Measurements from ENCODE around the gene SOX6.

The SOX6 gene

DNA sequence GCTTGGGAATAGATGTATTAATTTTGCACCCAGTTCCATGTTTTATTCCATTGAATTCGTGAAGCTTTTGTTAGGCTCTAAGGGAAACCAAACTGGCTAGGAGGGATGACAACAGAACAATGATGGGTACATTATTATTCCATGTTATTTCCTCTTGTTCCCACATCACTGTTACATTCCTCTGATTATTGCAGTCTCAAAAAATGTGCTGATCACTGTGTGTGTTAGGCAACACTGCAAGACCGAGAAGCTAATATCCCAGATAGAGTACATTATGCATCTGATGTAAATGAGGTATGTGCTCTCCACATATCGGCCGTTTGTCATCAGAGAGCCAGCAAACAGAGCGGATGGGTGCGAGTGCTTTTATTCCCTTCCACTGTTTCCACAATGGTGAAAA is 327.9 kb downstream of the SOX6 start:
- DNase-seq: no peak

DNA sequence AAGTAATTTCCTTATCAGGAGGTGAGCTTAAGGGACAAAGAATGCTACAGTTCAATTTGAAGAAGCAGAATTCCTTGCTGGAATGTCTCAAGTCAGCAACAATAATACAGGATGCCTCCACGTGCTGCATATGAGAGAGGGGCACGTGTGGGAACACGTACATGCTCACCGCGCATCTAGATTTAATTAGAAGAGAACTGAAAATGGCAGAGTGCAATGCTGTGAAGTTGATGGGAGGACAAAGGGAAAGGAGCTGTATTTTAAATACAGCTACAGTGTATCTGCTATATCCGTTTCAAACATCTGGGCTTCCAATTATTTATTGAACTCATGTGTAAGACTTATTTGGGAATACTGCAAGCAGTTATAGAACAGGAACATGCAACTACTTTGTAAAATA is 328.7 kb downstream of the SOX6 start:
- no peak for DNase-seq

DNA sequence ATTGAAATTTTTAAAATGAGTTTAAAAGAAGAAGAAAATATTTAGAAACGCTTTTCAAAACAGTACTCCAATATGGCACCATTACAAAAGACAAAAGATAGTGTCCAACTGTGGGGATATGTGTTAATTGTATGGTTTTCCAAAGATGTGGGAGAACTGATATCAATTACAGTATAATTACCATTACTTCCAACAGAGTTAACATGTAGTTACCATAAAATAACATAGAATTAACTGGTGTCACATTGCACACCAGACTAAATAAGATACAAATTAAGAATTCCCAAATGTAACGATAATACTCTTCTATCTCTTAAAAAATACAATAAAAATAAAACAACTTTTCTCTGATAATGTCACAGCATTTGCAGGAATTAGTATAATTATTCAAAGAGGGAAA is 329.5 kb downstream of the SOX6 start:
- no peak for DNase-seq

DNA sequence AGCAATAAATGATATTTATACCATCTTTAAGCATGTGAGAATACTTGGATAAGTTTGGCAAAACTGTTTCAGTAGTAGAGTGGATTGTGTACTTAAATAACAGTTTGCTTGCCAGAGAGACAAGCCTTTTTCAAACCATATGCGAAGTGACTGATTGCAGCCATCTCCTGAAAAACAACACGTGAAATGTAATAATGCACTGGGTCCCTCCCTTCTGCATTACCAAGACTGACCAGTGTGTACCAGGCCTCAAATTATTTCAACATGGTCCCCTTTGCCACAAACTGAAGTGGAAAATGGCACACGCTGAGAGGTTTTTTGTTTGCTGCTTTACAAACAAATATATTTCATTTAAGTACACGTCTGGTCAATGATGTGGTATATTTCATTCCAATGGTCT is 337.4 kb downstream of the SOX6 start:
- DNase-seq: no peak

DNA sequence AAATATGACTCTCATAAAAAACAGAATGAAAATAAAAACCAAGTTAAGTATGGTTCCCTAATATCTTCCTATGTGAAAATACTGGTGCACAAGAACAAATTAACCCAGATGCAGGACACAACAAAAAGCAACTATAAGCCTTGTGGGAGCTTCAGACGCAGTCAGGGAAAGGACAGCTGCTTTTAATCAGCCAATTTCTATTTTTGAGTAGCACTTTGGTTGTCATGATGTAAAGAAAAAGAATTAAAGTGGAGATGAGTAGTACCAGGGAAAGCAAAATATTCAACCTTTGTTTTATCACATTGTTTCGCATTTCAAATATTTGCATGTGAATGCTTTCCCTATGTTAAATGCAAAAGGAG is 339.9 kb downstream of the SOX6 start:
- DNase-seq: no peak

DNA sequence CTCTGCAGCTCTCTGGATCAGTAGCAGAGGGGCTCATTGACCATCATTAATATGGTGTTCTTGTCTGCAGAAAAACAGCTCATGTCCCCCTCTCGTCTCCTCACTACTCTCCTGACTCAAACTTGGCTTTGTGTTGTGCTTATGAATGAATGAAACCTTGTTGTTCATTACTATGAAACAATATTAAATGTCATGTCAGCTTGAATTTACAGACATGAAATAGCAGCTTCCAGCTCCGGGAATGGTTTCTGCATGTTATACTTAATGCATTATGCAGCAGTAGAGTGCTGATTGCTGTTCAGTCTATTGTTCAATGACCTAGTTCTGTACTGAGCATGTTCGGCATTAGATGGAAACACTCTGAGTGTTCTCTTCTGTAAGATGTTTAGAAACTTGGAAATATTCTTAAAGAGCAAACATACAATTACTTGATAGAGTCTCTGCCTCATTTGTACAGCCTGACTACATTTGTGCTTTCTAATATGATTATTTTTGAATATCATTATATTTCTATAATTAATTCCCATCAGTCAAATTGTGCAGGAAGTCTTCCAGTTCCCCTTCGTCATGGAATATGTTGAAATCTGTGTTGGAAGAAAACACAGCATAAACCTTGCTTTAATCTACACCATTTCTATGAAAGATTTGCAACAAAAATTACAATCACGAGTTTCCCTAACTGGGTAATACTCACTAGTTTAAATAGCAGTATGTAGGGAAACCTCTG is 340.4 kb downstream of the SOX6 start:
- no peak for DNase-seq

DNA sequence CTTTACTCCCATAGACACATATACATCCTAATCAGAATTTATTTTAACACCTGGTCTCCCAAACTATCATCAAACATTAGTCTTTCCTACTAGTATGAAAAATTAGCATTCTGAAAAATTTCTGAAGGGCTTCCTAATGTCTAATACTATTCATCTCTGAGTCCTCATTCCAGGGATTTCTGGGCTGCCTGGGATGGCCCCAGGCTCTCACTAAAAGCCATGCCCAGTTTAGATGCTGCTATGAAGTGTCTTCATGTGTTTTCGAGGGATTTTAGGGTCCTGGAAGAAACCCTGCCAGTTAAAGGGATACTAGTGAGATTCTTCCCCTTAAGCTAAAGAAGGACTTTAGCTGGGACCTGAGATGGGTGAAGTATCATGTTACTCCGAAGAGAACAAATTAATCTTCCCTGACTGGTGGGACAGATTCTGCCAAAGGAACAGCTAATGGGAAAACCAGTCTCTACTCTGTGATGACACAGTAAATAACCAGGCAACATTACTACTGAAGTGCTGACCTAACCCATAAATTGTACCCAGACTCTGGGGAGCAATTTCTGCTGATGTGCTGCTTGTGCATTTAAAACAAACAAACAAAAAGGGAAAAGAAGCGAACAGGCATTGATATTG is 342.6 kb downstream of the SOX6 start:
- no peak for DNase-seq

DNA sequence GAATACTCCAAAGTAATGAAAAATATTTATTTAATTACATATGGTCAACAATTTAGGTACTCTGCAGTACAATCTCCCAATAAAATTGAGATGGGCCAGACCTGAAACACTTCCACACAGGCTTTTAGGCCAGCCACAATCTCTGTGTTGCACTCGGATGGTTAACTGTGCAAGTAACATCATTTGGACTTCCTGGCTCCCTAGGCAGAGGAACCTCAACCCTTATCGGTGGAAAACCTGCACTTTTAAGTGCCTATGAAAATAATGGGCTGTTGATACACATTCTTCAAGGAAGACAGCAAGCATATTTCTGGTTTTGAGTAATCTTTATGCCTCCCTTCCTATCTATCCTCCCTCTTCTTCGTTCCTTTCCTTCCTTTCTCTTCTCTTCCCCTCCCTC is 343.1 kb downstream of the SOX6 start:
- no peak for DNase-seq

DNA sequence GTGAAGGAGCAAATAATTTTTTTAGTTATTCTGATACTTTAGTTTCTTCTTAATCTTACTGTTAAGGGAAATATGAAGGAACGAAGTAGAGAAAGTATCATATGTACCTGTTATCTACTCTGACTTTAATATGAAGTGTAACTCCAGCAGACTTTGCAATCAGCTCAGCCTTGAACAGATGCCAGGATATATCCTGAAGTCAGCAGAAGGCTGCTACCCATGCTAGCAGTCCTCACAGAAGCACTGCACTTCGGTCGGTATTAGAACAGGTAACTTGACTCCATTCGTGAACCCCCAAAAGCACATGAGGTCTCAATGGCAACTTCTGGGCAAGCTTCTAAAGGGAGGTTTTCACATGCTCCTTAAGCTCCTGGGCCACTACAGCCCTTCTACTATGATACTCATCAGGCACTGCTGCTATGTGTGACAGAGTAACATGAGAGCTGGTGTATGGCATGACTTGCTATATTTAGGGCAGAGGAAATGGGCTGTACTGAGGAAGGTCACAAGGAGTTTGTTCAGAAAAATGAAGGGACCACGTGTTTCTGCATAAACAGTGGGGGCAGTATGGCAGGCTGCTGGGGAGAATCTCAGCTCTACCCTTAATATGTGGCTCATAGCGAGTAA is 344.1 kb downstream of the SOX6 start:
- peak; percentile 28 for DNase-seq

DNA sequence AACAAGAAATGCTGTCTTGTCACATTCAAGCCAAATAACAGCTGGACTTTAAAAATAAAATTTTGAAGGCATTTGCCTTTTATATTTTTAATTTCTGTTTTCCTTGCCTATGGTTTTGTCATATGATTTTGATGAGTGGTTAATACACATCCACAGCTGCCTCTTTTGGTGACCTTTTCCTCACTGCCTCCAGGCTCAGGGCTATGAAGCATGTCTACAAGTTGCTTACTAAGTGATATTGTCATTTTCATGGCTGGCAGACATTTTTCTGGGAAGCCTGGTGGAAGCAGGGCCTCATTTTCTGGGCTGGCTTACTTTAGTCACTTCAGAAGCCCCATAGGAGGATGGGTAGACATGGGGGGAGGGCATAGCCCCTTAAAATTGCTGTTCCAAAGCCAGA is 344.9 kb downstream of the SOX6 start:
- DNase-seq: no peak

DNA sequence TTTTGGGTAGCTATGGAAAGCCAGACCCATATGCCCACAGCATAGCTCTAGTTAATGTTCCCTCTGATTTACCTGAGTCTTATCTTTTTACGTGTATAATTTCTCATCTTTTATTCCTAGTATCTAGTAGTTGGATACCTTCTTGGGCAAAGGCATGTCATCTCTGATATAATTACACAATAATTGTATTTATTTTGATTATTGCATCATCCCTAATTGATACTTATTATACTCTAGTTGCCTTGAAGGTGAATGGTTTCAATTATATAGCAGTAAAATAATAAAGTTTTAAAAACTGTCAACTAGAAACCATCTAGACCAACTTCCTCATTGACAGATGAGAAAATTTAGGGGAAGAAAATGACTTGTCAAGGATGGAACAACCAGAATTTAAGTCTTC is 347.3 kb downstream of the SOX6 start:
- DNase-seq: no peak

DNA sequence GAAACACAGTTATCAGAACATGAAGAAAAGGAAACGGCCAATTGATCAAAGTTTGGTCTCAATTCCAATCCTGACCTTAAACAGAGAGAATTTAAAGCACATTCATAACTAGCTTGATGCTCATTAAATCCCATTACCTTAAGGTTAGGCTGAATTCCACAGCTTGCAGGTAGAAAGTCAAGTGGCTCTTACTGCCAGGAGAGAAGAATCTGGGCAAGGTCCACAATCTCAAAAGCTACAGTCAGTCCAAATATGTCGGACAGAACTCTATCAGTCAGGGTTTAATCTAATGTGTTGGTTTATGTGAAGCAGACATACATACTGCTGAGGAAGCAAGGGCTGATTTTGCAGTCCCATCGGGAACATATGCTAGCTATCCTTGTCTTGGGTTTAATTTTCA is 348.8 kb downstream of the SOX6 start:
- DNase-seq: no peak

DNA sequence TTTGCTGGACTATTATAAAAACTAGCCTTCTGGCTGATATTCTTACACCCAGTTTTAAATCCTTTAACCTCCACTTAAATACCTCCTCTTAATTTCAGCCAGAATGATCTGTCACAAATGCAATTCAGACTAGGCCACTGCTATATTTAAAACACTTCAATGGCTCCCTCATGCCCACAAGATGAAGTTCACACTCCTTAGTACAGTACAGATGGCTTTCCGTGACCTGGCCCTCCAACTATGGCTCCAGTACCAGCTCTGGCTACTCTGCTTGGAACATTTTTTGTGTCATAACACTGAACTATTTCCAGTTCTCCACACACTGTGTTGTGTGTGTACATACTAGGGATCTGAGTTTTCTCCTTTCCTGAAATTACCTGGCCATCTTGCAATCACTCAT is 353.4 kb downstream of the SOX6 start:
- no peak for DNase-seq

DNA sequence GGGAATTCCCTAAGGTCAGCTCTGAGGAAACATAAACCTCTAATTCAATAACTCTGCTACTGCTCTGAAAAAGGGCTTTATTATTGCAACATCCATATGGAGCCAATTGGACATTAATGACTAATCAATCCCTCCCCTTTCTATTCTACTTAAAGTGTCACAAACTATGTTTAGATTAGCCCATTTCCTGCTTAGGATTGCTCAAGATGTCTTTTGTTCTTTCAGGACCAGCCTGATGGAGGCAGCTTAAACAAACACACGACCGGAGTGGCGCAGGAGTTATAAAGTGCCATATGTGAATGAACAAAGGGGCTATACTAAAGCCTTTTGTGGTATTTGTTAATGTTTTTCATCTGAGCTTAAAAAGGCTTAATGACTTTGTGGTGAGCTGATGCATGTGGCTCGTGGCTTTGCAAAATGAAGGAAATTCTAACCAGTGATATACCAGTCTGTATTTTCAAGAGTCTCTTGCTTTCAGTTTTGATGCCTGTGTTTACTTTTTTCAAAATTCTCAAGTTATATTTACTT is 354.4 kb downstream of the SOX6 start:
- peak; percentile 44 for DNase-seq

DNA sequence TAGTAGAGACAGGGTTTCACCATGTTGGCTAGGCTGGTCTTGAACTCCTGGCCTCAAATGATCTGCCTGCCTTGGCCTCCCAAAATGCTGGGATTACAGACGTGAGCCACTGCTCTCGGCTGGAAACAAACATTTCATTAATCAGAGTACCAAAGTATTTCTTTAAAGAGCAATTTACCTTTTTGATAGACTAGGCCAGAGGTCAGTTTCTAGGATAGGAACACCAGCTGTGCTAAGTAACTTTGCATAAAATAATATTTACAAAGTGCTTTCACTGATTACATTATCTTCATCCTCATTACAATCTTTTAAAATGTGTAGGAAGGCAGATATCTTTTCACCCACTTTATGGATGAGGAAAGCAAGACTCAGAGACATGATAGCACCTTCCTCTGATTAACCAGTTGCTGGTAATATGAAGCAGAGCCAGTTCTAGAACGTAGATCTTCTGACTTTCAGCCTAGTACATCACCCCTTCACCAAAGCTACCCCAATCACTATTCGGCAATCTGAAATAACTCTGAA is 355.2 kb downstream of the SOX6 start:
- no peak for DNase-seq

DNA sequence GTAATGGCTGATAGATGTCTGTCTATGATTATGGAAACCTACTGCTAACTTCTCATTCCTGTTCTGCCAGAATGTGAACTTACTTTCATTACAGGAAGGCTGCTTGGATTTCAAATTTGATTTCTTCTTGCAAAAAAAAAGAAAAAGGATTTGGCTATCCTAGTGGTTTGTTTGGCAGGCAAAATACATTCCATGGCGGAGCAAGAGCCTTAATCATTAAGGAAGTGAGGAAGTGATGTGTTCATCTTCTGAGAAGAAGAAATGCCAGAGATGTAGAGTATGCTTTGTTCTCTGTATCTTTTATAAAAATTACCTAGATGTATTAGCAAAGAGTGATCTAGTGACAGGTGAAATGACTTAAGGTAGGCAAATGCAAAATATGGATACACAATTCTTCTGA is 356.3 kb downstream of the SOX6 start:
- no peak for DNase-seq

DNA sequence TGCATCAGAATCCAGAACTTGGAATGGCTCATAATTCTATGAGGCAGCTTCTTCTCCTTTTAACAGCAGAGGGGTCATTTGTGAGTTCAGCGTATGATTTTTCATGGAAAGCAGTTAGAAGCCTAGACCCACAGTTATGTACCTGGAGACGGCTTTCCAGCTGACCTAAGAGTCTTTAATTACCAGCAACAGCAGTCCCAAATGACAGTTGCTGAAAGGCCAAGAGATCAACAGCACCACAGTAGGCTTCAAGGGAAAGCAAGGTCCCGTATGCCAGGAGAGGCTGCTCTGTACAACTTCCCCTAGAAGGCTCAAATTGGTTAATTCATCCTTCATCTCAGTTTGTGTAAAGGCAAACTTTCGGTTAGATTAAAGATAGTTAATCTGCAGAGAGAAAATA is 363.0 kb downstream of the SOX6 start:
- DNase-seq: no peak

DNA sequence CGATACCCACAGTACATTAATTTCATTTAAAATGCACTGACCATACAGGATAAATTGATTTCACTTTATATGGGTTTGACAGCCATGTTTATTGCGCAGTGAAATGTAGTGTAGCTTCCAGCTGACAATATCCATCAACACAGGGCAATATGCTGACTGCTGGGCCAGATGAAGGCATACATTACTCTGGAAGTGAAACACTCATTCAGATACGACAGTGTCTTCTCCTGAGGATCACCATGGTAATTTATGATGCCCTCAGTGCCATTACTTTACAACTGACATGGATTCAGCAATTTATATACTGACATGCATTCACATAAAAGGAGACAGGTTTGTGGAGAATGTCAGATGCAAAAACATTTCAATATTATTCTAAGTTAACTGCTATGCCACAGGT is 365.1 kb downstream of the SOX6 start:
- DNase-seq: no peak

DNA sequence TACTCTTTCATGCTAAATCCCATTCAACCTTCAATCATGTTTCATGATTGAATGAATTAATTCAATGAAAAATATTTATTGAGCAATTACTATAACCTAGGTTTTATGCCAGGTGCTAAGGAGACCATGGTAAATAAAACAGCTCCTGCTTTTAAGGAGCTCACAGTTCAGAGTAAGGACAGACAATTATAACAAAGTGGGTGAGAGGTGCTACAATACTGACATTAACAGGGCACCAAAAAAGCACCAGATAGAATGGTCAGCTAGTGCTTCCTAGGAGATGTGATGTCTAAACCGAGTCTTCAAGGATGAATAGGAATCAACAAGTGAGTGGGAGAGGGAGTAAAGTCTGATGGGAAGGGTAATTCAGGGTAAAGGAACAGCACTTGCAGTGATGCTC is 366.7 kb downstream of the SOX6 start:
- DNase-seq: no peak

DNA sequence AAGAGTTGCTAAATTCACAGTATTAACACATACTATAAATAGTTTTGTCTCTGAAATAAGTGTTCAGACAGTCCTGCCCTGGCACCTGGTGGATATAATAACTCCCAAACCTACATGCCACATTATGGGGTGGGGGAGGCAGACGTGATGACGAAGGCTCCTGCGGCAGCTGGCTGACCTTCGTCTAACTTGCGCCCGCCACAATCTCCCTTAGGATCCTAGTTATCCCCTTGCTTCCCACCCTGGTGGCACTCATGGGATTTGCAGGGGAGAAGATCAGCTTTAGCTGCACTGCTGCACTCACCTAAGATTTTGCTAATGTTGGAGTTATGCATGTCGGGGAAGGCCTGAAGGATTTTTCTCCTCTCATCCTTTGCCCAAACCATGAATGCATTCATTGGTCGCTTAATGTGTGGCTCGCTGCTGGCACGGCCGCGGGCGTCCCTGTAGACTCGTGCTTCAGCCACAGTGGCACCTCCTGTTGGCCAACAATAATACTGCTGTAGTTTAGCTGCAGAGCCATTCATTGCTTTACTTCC is 367.6 kb downstream of the SOX6 start:
- DNase-seq: peak; percentile 25

DNA sequence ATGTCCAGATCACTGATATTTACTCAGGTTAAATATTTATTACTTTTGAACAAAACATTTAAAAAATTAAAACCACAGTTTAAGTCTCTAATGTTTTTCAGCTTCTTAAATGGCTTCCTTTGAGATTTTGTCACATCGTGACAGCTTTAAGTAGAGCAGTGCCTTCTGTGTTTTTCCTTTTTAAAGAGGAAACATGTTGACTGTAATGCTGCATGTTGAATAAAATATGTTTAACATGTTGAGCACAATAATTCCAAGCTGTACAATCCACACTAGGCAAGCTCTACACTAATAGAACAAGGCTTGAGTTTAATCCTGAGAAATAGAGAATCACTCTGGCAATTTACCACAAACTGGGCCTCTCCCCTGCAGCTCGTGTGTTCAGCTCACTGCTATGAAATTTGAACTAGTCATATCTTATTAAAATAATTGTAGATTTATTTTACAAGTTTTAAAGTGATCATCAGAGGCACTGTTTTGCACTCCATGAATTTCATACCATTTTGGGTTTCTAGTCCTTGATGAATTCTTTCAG is 368.3 kb downstream of the SOX6 start:
- no peak for DNase-seq

DNA sequence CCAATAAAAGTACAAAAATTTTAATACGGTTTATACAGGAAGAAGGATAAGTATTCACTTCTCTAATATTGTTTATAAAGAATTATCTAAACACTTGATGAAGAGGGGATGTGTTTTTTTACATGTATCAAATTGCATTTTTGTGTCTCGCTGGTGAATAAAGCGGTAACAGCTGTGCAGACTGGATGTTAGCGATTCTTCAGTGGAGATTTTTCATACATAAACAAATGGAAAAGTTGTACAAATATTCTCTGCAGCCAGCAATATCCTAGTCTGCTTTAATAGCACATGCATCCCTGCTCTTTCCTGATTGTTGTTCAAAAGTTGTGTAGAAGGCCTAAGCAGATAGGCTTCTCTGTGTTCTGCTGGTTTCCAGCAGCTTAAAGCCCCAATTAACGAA is 369.3 kb downstream of the SOX6 start:
- DNase-seq: no peak

DNA sequence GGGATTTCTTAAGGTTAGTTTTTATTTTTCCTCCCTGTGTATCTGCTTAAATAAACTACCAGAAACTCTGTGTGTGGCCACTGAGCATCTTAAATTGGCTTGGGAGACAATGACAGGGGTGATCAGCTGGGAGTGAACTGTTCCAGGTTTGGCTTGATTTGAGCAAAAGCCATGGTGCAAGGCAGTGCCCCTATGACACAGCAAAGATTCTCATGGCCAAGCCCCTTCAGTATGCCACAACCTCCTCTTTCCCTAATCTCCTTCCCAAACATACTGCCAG is 370.5 kb downstream of the SOX6 start:
- DNase-seq: no peak

Measured in hematopoietic multipotent progenitor cell treated with erythropoietin and hydrocortisone succinate and interleukin-3 and kit ligand, for 4 days (in vitro differentiated cells).